Sigmoid colon (tissue), 4 donors: Measurements from ENCODE around the gene NAA80.

Source experiments
- CTCF ChIP-seq, 4 experiments: fragments of 450-650 bp in 3 of 4; fragments of 200-600 bp in 1 of 4; IDR thresholded peaks; one replicate each; pipeline ENCODE4 v1.5.1; 2016 to 2019; ENCODE audit warnings: antibody characterized with exemption in 4 of 4, mild to moderate bottlenecking in 3 of 4, moderate library complexity in 2 of 4
- EP300 ChIP-seq, 4 donors: sonication (generic); formaldehyde crosslinking; IDR thresholded peaks; one replicate each; pipeline ENCODE4 v1.6.1; 2017; ENCODE audit warnings: antibody characterized with exemption in 4 of 4
- POLR2A ChIP-seq, 2 donors: fragments of 450-650 bp; IDR thresholded peaks; one replicate each; pipeline ENCODE4 v1.6.1; 2016; ENCODE audit warnings: antibody characterized with exemption in 2 of 2, mild to moderate bottlenecking in 2 of 2, moderate library complexity in 2 of 2
- POLR2AphosphoS5 ChIP-seq, 4 donors: sonication (generic); formaldehyde crosslinking; IDR thresholded peaks; one replicate each; pipeline ENCODE4 v1.6.1; 2017; ENCODE audit warnings: antibody characterized with exemption in 4 of 4

- TF ChIP-seq CTCF (IDR thresholded peaks at IDR 0.05) (no peak), POLR2A (IDR thresholded peaks at IDR 0.05) (no peak), POLR2AphosphoS5 (IDR thresholded peaks at IDR 0.05) (no peak), EP300 (IDR thresholded peaks at IDR 0.05) (no peak)
These were observed 39.8 kb upstream of the NAA80 start for GRCh38 chr3:50338965-50339364.
